RWPE1 (cell line): ENCODE data around the gene NCAM2.

Experiments used
- CTCF ChIA-PET: fragments of 350-600 bp; sonication (Branson Sonifier 250); formaldehyde crosslinking; extraction: SDS; loops from one replicate; lab custom pipeline; 2021; lab: Yijun Ruan, JAX
- POLR2A ChIA-PET: fragments of 400-600 bp; formaldehyde crosslinking; extraction: SDS; loops from one replicate; lab custom pipeline; 2020; ENCODE audit warnings: antibody characterized with exemption; ENCODE audit not compliant: low non-redundant PET; lab: Yijun Ruan, JAX
- DNase-seq: peaks from one replicate; pipeline ENCODE4 v3.0.0; 2012; ENCODE audit warnings: low spot score
- H3K27ac ChIP-seq: fragments of 450-650 bp; 2 replicates; pipeline ENCODE4 v1.5.1; 2017
- CTCF ChIP-seq: fragments of 450-650 bp; conservative IDR thresholded peaks from 2 replicates; pipeline ENCODE4 v1.5.1; 2017; ENCODE audit warnings: low read depth, mild to moderate bottlenecking

The NCAM2 gene

GRCh38 chr21:21463456-21463855, 465.2 kb downstream of the NCAM2 start:
- CTCF ChIA-PET = no interaction called here
- POLR2A ChIA-PET = no interaction called here
- DNase-seq = no peak
- no peak overlapping the region for H3K27ac ChIP-seq
- no peak for TF ChIP-seq CTCF

- ChIA-PET POLR2A (no interaction called here), CTCF (no interaction called here)
- no peak overlapping the region for H3K27ac ChIP-seq
- DNase-seq = no peak
- no peak for TF ChIP-seq CTCF
Measured at GRCh38 chr21:21464684-21465083, 466.5 kb downstream of the NCAM2 start.

GRCh38 chr21:21466752-21467151, 468.5 kb downstream of the NCAM2 start:
- no peak for TF ChIP-seq CTCF
- no peak for DNase-seq
- H3K27ac ChIP-seq = no peak overlapping the region
- ChIA-PET CTCF (no interaction called here), POLR2A (no interaction called here)

- POLR2A ChIA-PET = no interaction called here
- TF ChIP-seq CTCF = no peak
- CTCF ChIA-PET = no interaction called here
- no peak overlapping the region for H3K27ac ChIP-seq
- no peak for DNase-seq
Measured at GRCh38 chr21:21468003-21468402, 469.8 kb downstream of the NCAM2 start.

GRCh38 chr21:21481239-21481638, 483.0 kb downstream of the NCAM2 start:
- TF ChIP-seq CTCF = no peak
- DNase-seq = no peak
- no peak overlapping the region for H3K27ac ChIP-seq
- ChIA-PET CTCF (no interaction called here), POLR2A (no interaction called here)

- no peak for DNase-seq
- ChIA-PET POLR2A (no interaction called here), CTCF (no interaction called here)
- H3K27ac ChIP-seq = no peak overlapping the region
- TF ChIP-seq CTCF = no peak
Measured at GRCh38 chr21:21508859-21509258, 510.6 kb downstream of the NCAM2 start.

GRCh38 chr21:21530680-21531079, 532.5 kb downstream of the NCAM2 start:
- POLR2A ChIA-PET = no interaction called here
- TF ChIP-seq CTCF = no peak
- no peak for DNase-seq
- CTCF ChIA-PET = no interaction called here
- H3K27ac ChIP-seq = no peak overlapping the region
